Pancreas (tissue), 10 donors: ENCODE measurements around the gene SH3BGRL2. TPM values are rescaled to one million over a fixed set of nuclear protein-coding genes. Genes with fewer than 3 reads are reported as not detected.
A peak's percentile ranks its signal among the peaks of the same experiment; 100 is the strongest.

Source experiments
- ATAC-seq, 4 donors: fragments of 200-7000 bp; cut with Tn5 transposase; one replicate each; pipeline versions ENCODE4 v1.8.0 to v1.9.1; 2020; ENCODE audit warnings: mild to moderate bottlenecking in 4 of 4, moderate library complexity in 4 of 4
- DNase-seq, 6 donors: peaks; one replicate each; pipeline ENCODE4 v3.0.0-alpha.2; 2020
- FAIRE-seq: peaks from 2 replicates; lab custom pipeline; 2012; peaks lifted over from hg19 to GRCh38; lab: Jason Lieb, UNC
- H3K27ac ChIP-seq, 4 donors: fragments of 200-600 bp; sonication (generic); 1 replicate in 3 of 4; 2 replicates in 1 of 4; pipeline versions ENCODE4 v1.5.0 to v1.8.0; 2020
- H3K27me3 ChIP-seq, 4 donors: fragments of 200-600 bp; one replicate each; pipeline ENCODE4 v1.8.0; 2021
- H3K36me3 ChIP-seq, 3 donors: fragments of 200-600 bp; sonication (generic) in 1 of 3; one replicate each; pipeline versions ENCODE4 v1.5.0 to v1.8.0; 2020 to 2021
- H3K4me1 ChIP-seq, 3 donors: fragments of 200-600 bp; one replicate each; pipeline ENCODE4 v1.8.0; 2021
- H3K4me3 ChIP-seq, 4 donors: fragments of 200-600 bp; sonication (generic) in 2 of 4; one replicate each; pipeline versions ENCODE4 v1.5.0 to v1.8.0; 2020 to 2021
- H3K9me3 ChIP-seq, 4 donors: fragments of 200-600 bp; one replicate each; pipeline ENCODE4 v1.8.0; 2021
- WGBS, 2 donors: extraction: QIAGEN DNeasy Blood & Tissue Kit; methylation state at CpG; one replicate each; pipeline ENCODE4 v1.1.7; 2013; 5-methylcytosine and 5-hydroxymethylcytosine counted together
- intact Hi-C, 3 donors: fragments of 100-400 bp; cut with DNase I; formaldehyde crosslinking; loops; one replicate each; pipeline versions ENCODE4 v1.11.1 to v1.14.2; 2022
- polyA plus RNA-seq, 2 donors: library from polyadenylated mRNA; stranded (reverse); fragments of 200-250 nt; gene quantifications; one replicate each; pipeline ENCODE4 v1.2.3, GENCODE V29; 2013
- total RNA-seq, 6 donors: library from RNA; stranded (reverse); fragmentation: NEBNext Ultra II Directional in 4 of 6; extraction: Animal tissue kit (Norgen Biotek cat#: 25700) in 4 of 6; gene quantifications; one replicate each; pipeline versions ENCODE4 v1.2.1 to v1.2.4, GENCODE V29; 2021 to 2023
- TF ChIP-seq, protein P1 (sequence below), 4 donors: fragments of 200-600 bp; sonication (generic) in 3 of 4; IDR thresholded peaks; one replicate each; pipeline versions ENCODE4 v1.5.0 to v1.8.0; 2021; ENCODE audit warnings: antibody characterized with exemption in 4 of 4
- donor health status: healthy with polysubstance abuse.
- donor health status: DM: no; HTN: no; CAD: no; lungs with moderate emphysema.
- donor health status: DM: no; HTN: no; CAD: no.
- donor health status: control.
- donor health status: control.
- donor health status: Bipolar disorder and iron deficiency.
- donor health status: DM: yes; HTN: yes; CAD: no.
- donor health status: DM: no; HTN: no; CAD: no.
- donor health status: DM: no; HTN: no; CAD: no.
- donor health status: DM: yes; HTN: yes; CAD: no.

The SH3BGRL2 gene
- total and polyA plus RNA-seq, 8 donors: 6.1 to 22.1 (median 11.8) TPM

DNA sequence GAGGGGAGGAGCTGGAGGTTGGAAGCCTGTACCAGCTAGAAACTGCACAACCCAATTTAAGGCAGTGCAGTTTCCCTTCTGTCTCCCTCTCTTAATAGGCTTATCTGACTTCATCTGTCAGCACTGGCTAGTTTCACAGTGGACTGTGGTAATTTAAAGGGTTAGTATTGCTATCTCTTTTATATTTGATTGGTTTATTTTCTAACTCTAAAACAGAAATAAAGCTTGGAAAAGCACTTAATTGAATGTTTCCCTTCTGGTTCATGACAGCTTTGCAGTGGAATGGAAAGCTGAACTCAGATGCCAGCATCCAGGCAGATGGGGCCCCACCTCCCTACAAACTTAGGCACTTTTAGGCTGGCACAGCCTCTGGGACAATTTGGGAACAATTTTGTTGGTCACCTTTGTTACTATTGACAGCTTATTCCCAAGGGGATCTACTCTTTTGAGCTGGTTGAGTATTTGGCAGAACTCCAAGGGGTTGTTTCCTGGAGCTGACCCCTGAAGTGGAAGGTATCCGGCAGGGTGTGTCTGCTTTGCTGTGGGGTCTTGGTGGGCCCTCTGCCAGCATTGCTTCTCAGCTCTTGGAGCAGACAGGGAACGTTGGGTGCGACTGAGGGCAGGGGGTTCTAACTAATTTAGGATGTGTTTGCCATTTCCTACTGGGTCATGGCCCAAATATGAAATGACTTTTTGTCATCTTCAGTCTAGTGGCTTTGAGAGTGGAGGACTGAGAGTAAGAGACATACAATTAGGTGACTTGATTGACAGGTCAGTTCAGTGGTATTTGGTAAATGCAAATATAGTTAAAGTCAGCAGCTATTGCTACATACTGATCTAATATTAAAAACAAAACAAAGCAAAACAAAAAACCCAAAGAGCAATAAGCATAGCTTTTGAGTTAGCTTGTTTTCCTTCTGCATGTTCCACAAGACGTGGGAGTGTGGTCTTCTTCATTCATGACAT lies 9.3 kb downstream of the SH3BGRL2 start:
- H3K27me3 ChIP-seq: no peaks in the 10 kb centered on the region
- 78 to 79% methylated on average over 4 of the region's 4 CpGs for WGBS, 2 donors
- intact Hi-C loops: no loop called here
- no peak for ATAC-seq
- TF ChIP-seq, protein P1, sequence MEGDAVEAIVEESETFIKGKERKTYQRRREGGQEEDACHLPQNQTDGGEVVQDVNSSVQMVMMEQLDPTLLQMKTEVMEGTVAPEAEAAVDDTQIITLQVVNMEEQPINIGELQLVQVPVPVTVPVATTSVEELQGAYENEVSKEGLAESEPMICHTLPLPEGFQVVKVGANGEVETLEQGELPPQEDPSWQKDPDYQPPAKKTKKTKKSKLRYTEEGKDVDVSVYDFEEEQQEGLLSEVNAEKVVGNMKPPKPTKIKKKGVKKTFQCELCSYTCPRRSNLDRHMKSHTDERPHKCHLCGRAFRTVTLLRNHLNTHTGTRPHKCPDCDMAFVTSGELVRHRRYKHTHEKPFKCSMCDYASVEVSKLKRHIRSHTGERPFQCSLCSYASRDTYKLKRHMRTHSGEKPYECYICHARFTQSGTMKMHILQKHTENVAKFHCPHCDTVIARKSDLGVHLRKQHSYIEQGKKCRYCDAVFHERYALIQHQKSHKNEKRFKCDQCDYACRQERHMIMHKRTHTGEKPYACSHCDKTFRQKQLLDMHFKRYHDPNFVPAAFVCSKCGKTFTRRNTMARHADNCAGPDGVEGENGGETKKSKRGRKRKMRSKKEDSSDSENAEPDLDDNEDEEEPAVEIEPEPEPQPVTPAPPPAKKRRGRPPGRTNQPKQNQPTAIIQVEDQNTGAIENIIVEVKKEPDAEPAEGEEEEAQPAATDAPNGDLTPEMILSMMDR (IDR thresholded peaks at IDR 0.05): no peak
- no peak overlapping the region for H3K27ac ChIP-seq
- peak in 1 of 6 donors; percentile 34 for DNase-seq
- peaks cover 0 to 5% (median 0%) of the 10 kb centered on the region in 3 donors for H3K4me1 ChIP-seq
- no peak for FAIRE-seq
- H3K36me3 ChIP-seq: no peaks in the 10 kb centered on the region
- no peaks in the 10 kb centered on the region for H3K9me3 ChIP-seq
- H3K4me3 ChIP-seq: no peak overlapping the region

- Histone ChIP-seq H3K9me3 (no peaks in the 10 kb centered on the region), H3K4me3 (no peak overlapping the region), H3K27me3 (no peaks in the 10 kb centered on the region), H3K27ac (no peak overlapping the region), H3K4me1 (peaks cover 0 to 15% (median 2%) of the 10 kb centered on the region in 3 donors), H3K36me3 (no peaks in the 10 kb centered on the region)
- FAIRE-seq (no peak), DNase-seq (no peak), ATAC-seq (peak in 2 of 4 donors; percentile 36 to 42)
- TF ChIP-seq, protein P1 (IDR thresholded peaks at IDR 0.05): no peak
- intact Hi-C loops: no loop called here
- WGBS, 2 donors: 34 to 58% methylated on average over 3 of the region's 3 CpGs
Observed at GRCh38 chr6:79646006-79646405, 14.9 kb downstream of the SH3BGRL2 start.

GRCh38 chr6:79646561-79646960 lies 15.4 kb downstream of the SH3BGRL2 start:
- Histone ChIP-seq H3K36me3 (no peaks in the 10 kb centered on the region), H3K9me3 (no peaks in the 10 kb centered on the region), H3K27me3 (no peaks in the 10 kb centered on the region), H3K4me1 (peaks cover 0 to 15% (median 2%) of the 10 kb centered on the region in 3 donors), H3K4me3 (no peak overlapping the region), H3K27ac (no peak overlapping the region)
- DNase-seq: no peak
- FAIRE-seq: no peak
- intact Hi-C loops: no loop called here
- TF ChIP-seq, protein P1 (IDR thresholded peaks at IDR 0.05): no peak
- ATAC-seq: no peak

- intact Hi-C loops: no loop called here
- no peak for DNase-seq
- Histone ChIP-seq H3K9me3 (no peaks in the 10 kb centered on the region), H3K27me3 (no peaks in the 10 kb centered on the region), H3K27ac (no peak overlapping the region), H3K36me3 (no peaks in the 10 kb centered on the region), H3K4me3 (no peak overlapping the region), H3K4me1 (peaks cover 0 to 15% (median 2%) of the 10 kb centered on the region in 3 donors)
- no peak for FAIRE-seq
- WGBS, 2 donors: 56 to 72% methylated on average over 2 of the region's 2 CpGs
- TF ChIP-seq, protein P1 (IDR thresholded peaks at IDR 0.05): no peak
- ATAC-seq: no peak
Observed at GRCh38 chr6:79647741-79648140, 16.6 kb downstream of the SH3BGRL2 start.

- FAIRE-seq (no peak), ATAC-seq (peak in 1 of 4 donors; percentile 44), DNase-seq (no peak)
- Histone ChIP-seq H3K4me1 (peaks cover 0 to 15% (median 2%) of the 10 kb centered on the region in 3 donors), H3K9me3 (no peaks in the 10 kb centered on the region), H3K27ac (no peak overlapping the region), H3K36me3 (no peaks in the 10 kb centered on the region), H3K4me3 (no peak overlapping the region), H3K27me3 (no peaks in the 10 kb centered on the region)
- TF ChIP-seq, protein P1 (IDR thresholded peaks at IDR 0.05): no peak
- intact Hi-C loops: no loop called here
- 4 to 10% methylated on average over 2 of the region's 2 CpGs for WGBS, 2 donors
Observed at GRCh38 chr6:79648328-79648727, 17.2 kb downstream of the SH3BGRL2 start.
